ENCODE data around the gene DGCR6L. TPM values are rescaled to one million over a fixed set of nuclear protein-coding genes. Genes with fewer than 3 reads are reported as not detected.
"Not testable (repeated sequence)": the region's sequence is repeated elsewhere in the genome, so short reads cannot be mapped to it uniquely, and the experiment has no call there.

Gene DGCR6L
- total and polyA plus RNA-seq, 10 of the 15 experiments (the other 5 are each of a cell fraction or from before 2014, with no cell fraction given) = 1.6 to 62.8 (median 22.6) TPM

- TF ChIP-seq ZBTB40 (IDR thresholded peaks at IDR 0.05; ENCODE audit: borderline replicate concordance) = no peak
- TF ChIP-seq MYC (IDR thresholded peaks at IDR 0.05; ENCODE audit: insufficient read depth, insufficient read length, insufficient replicate concordance, low read length, severe bottlenecking) = no peak
These were observed 15.2 kb downstream of the DGCR6L start (continued) for GRCh38 chr22:20304646-20305045.

GRCh38 chr22:20303229-20303534, 16.7 kb downstream of the DGCR6L start:
- not testable (repeated sequence) for BruUV-seq (replicated peaks)

More at GRCh38 chr22:20303229-20303534, 16.7 kb downstream of the DGCR6L start:
- 19% methylated on average over 2 of the region's 7 CpGs for WGBS (ENCODE audit: insufficient coverage, insufficient replicate concordance, low lambda C conversion rate, missing lambda C conversion rate)
- H3K4me2 ChIP-seq (ENCODE audit: control insufficient read depth, insufficient read depth); RAD21 ChIA-PET (ENCODE audit: unreplicated experiment); H3K9me3 ChIP-seq (replicated peaks; ENCODE audit: control insufficient read depth, insufficient read depth, low read length); H3K9ac ChIP-seq (ENCODE audit: control insufficient read depth, insufficient read depth, low read length); intact Hi-C loops (cut with micrococcal nuclease; ENCODE audit: unreplicated experiment); SMC1A ChIA-PET (ENCODE audit: uncharacterized antibody, unreplicated experiment); H3K4me1 ChIP-seq (ENCODE audit: control insufficient read depth, insufficient read depth, low read length); H3K27me3 ChIP-seq (replicated peaks in 1 of 2; ENCODE audit: control insufficient read depth in 2 of 2, insufficient read depth in 2 of 2, low read length in 1 of 2); H4K20me1 ChIP-seq (ENCODE audit: control insufficient read depth, insufficient read depth); DNase-seq (ENCODE audit: low read depth, low spot score); H2AFZ ChIP-seq (ENCODE audit: control insufficient read depth, low read depth, low read length); H3K79me2 ChIP-seq (ENCODE audit: control insufficient read depth, insufficient read depth, low read length); CTCF ChIA-PET; in situ Hi-C loops (cut with MboI); H3K4me3 ChIP-seq; H3K27ac ChIP-seq (ENCODE audit: control insufficient read depth, insufficient read depth); FAIRE-seq; H3K36me3 ChIP-seq (ENCODE audit: control insufficient read depth in 2 of 2, insufficient read depth in 2 of 2, low read length in 1 of 2); ATAC-seq; POLR2A ChIA-PET: not testable (repeated sequence)

All from GM12878 (cell line).